ELF-1 (cell line): ENCODE data around the gene A4GALT.
A peak's percentile ranks its signal among the peaks of the same experiment; 100 is the strongest.

Experiments
- DNase-seq: peaks from one replicate; pipeline ENCODE4 v3.0.0-alpha.2; 2016; ENCODE audit warnings: low read depth, low spot score

Gene A4GALT

GRCh38 chr22:42701694-42702093 lies 19.0 kb downstream of the A4GALT start:
- no peak for DNase-seq

GRCh38 chr22:42700901-42701300 lies 19.8 kb downstream of the A4GALT start:
- no peak for DNase-seq

- DNase-seq = no peak
These were observed 20.3 kb downstream of the A4GALT start for GRCh38 chr22:42700355-42700754.

- no peak for DNase-seq
These were observed 20.7 kb downstream of the A4GALT start for GRCh38 chr22:42699976-42700352.

GRCh38 chr22:42699281-42699975 lies 21.2 kb downstream of the A4GALT start:
- no peak for DNase-seq

- DNase-seq = peak; percentile 73
These were observed 23.1 kb downstream of the A4GALT start for GRCh38 chr22:42697542-42698013.

GRCh38 chr22:42696331-42696967 lies 24.2 kb downstream of the A4GALT start:
- DNase-seq = no peak

- DNase-seq = no peak
These were observed 25.4 kb downstream of the A4GALT start for GRCh38 chr22:42695294-42695693.

- DNase-seq = no peak
These were observed 26.6 kb downstream of the A4GALT start for GRCh38 chr22:42693763-42694683.

- DNase-seq = no peak
These were observed 27.5 kb downstream of the A4GALT start for GRCh38 chr22:42693055-42693762.

- DNase-seq = no peak
These were observed 28.2 kb downstream of the A4GALT start for GRCh38 chr22:42692239-42693054.

- DNase-seq = no peak
These were observed 29.2 kb downstream of the A4GALT start for GRCh38 chr22:42691440-42691839.

- DNase-seq = peak; percentile 96
These were observed 32.1 kb downstream of the A4GALT start for GRCh38 chr22:42688241-42689211.

GRCh38 chr22:42686756-42687491 lies 33.7 kb downstream of the A4GALT start:
- DNase-seq = no peak

- no peak for DNase-seq
These were observed 34.6 kb downstream of the A4GALT start for GRCh38 chr22:42685941-42686653.

GRCh38 chr22:42684462-42685195 lies 36.0 kb downstream of the A4GALT start:
- no peak for DNase-seq

GRCh38 chr22:42683578-42684283 lies 36.9 kb downstream of the A4GALT start:
- no peak for DNase-seq
